Measurements from ENCODE around the gene LRRC47. TPM values are rescaled to one million over a fixed set of nuclear protein-coding genes. Genes with fewer than 3 reads are reported as not detected.
A peak's percentile ranks its signal among the peaks of the same experiment; 100 is the strongest.
"Not testable (repeated sequence)": the region's sequence is repeated elsewhere in the genome, so short reads cannot be mapped to it uniquely, and the experiment has no call there.

The LRRC47 gene
- total RNA-seq, 4 donors from 2014 or later, result 21.6 to 33.5 (median 30.9) TPM

GRCh38 chr1:3752400-3752945, 43.8 kb downstream of the LRRC47 start, which contains the start of gene CCDC27:
Gene CCDC27 (plus strand): TSS chr1:3752450. CDS start chr1:3752482, 32 bp downstream.
- DNase-seq (ENCODE audit: low spot score), result no peak
- ATAC-seq (ENCODE audit: low FRiP score), result no peak
- no peak for TF ChIP-seq CTCF (IDR thresholded peaks at IDR 0.05)

DNA sequence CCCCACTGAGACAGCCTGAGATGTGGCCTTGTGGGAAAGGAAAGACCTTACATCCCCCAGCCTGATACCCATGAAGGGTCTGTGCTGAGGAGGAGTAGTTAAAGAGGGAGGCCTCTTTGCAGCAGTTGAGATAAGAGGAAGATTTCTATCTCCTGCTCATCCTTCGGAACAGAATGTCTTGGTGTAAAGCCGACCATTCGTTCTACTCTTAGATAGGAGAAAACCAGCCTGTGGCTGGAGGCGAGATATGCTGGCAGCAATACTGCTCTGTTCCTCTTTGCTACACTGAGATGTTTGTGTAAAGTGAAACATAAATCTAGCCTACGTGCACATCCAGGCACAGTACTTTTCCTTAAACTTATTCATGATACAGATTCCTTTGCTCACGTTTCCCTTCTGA, 45.6 kb downstream of the LRRC47 start:
- no peak for TF ChIP-seq CTCF (IDR thresholded peaks at IDR 0.05)
- ATAC-seq (ENCODE audit: low FRiP score), result no peak
- no peak for DNase-seq (ENCODE audit: low spot score)

DNA sequence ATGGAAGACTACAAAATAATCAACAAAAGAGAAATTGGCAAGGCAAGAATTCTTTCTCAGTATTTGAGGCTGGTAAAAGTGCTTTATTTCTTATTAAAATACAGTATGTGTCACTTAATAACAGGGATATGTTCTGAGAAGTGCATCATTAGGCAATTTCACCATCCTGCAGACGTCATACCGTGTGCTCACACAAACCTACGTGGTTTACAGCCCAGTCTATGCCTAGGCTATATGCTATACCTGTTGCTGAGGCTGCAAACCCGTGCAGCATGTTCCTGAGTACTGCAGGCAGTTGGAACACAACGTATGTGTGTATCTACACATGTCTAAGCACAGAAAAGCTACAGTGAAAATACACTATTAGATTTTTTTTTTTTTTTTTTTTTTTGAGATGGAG, 46.8 kb downstream of the LRRC47 start:
- ATAC-seq (ENCODE audit: low FRiP score), result no peak
- no peak for TF ChIP-seq CTCF (IDR thresholded peaks at IDR 0.05)
- DNase-seq (ENCODE audit: low spot score), result no peak

GRCh38 chr1:3748316-3748900, 47.9 kb downstream of the LRRC47 start:
- not testable (repeated sequence) for ATAC-seq (ENCODE audit: low FRiP score); DNase-seq (ENCODE audit: low spot score)

GRCh38 chr1:3747903-3748302, 48.4 kb downstream of the LRRC47 start:
- TF ChIP-seq CTCF (IDR thresholded peaks at IDR 0.05), result no peak
- no peak for DNase-seq (ENCODE audit: low spot score)
- no peak for ATAC-seq (ENCODE audit: low FRiP score)

GRCh38 chr1:3747522-3747848, 48.8 kb downstream of the LRRC47 start:
- ATAC-seq (ENCODE audit: low FRiP score) (no peak), DNase-seq (ENCODE audit: low spot score) (no peak)

DNA sequence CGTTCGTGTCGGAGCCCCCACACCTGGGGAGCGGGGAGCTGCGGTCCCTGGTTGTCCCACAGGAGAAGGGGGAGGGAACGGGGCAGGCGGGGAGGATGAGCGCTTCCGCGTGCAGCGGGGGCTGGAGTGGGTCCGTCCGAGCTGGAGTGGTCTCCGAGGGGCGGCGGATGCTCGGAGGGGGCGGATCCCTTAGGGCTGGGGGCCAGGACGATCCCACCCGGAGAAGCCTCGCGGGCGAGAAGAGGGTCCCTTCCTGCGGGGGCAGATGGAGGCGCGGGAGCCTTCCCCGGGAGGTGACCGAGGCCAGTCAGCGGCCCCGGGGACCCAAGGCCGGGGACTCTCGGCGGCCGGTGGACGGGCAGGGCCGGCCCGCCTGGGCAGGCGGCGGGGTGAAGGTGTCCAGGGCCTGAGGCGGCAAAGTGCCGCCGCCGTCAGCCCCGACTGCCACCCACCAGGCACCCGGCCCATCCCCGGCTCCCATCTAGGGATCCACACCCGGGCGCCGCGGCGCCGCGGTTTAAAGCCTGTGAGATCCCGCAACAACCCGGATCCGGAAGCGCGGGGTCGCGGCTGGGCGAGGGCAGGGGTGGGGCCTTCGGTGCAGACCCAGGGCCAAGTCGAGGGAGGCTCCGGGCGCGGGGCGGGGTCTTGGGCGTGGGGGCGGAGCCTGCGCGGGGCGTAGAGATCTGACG, 49.3 kb downstream of the LRRC47 start:
- TF ChIP-seq CTCF (IDR thresholded peaks at IDR 0.05), result no peak
- peak; percentile 78 for DNase-seq (ENCODE audit: low spot score)
- peak; percentile 95 for ATAC-seq (ENCODE audit: low FRiP score)

More at GRCh38 chr1:3747522-3747848, 48.8 kb downstream of the LRRC47 start:
- TF ChIP-seq CTCF (IDR thresholded peaks at IDR 0.05), result no peak
